HG03565 (cell line): ENCODE measurements around the gene TMEM117.

ENCODE experiments used
- ATAC-seq: cut with Tn5 transposase; IDR thresholded peaks from one replicate; pipeline ENCODE4 v1.9.1; 2021; ENCODE audit warnings: mild to moderate bottlenecking, moderate library complexity; ENCODE audit not compliant: unreplicated experiment

The TMEM117 gene

GRCh38 chr12:44433659-44434058, 597.8 kb downstream of the TMEM117 start:
- ATAC-seq, result no peak

GRCh38 chr12:44436756-44437155, 600.9 kb downstream of the TMEM117 start:
- ATAC-seq, result no peak
